CD4-positive, alpha-beta T cell treated with Interleukin-4 for 4 hours (primary cell): ENCODE data around the gene STRC.
"Not testable (repeated sequence)": the region's sequence is repeated elsewhere in the genome, so short reads cannot be mapped to it uniquely, and the experiment has no call there.

Experiments
- DNase-seq: peaks from one replicate; pipeline ENCODE4 v3.0.0-alpha.2; 2020

Gene STRC

GRCh38 chr15:43618700-43619099 lies at the start of gene STRC:
Gene STRC (minus strand): TSS chr15:43618800. CDS start chr15:43618722, 78 bp downstream.
- DNase-seq, result not testable (repeated sequence)

- not testable (repeated sequence) for DNase-seq
These were observed 47.6 kb upstream of the STRC start for GRCh38 chr15:43666177-43666576.

- not testable (repeated sequence) for DNase-seq
These were observed 44.7 kb upstream of the STRC start for GRCh38 chr15:43663333-43663732.

- DNase-seq, result not testable (repeated sequence)
These were observed 43.7 kb upstream of the STRC start for GRCh38 chr15:43662293-43662692.

- not testable (repeated sequence) for DNase-seq
These were observed 41.1 kb upstream of the STRC start for GRCh38 chr15:43659727-43660126.

- DNase-seq, result not testable (repeated sequence)
These were observed 30.9 kb upstream of the STRC start for GRCh38 chr15:43649430-43649926.

GRCh38 chr15:43648649-43649429 lies 30.2 kb upstream of the STRC start, which contains the start of gene CATSPER2:
Gene CATSPER2 (minus strand): TSS chr15:43648844. CDS start chr15:43648061, 783 bp downstream.
- DNase-seq, result no peak

GRCh38 chr15:43638464-43639204 lies 20.0 kb upstream of the STRC start:
- not testable (repeated sequence) for DNase-seq

- not testable (repeated sequence) for DNase-seq
These were observed 8.3 kb upstream of the STRC start for GRCh38 chr15:43626937-43627336.

GRCh38 chr15:43625106-43625505 lies 6.5 kb upstream of the STRC start:
- no peak for DNase-seq

- DNase-seq, result not testable (repeated sequence)
These were observed 3.6 kb upstream of the STRC start for GRCh38 chr15:43622068-43622799.

GRCh38 chr15:43617750-43618149 lies 850 bp downstream of the STRC start:
- DNase-seq, result not testable (repeated sequence)

GRCh38 chr15:43602233-43602632 lies 16.4 kb downstream of the STRC start:
- not testable (repeated sequence) for DNase-seq

- DNase-seq, result not testable (repeated sequence)
These were observed 18.4 kb downstream of the STRC start for GRCh38 chr15:43600200-43600599.

- not testable (repeated sequence) for DNase-seq
These were observed 19.5 kb downstream of the STRC start for GRCh38 chr15:43599131-43599530.

GRCh38 chr15:43593328-43594190 lies 25.0 kb downstream of the STRC start, which contains the start of gene CKMT1B:
Gene CKMT1B (plus strand): TSS chr15:43594027. CDS start chr15:43594219, 192 bp downstream.
- DNase-seq, result not testable (repeated sequence)

GRCh38 chr15:43592841-43593240 lies 25.8 kb downstream of the STRC start:
- not testable (repeated sequence) for DNase-seq

GRCh38 chr15:43589778-43590466 lies 28.7 kb downstream of the STRC start, which contains the start of gene PPIP5K1:
Gene PPIP5K1 (minus strand): TSS chr15:43590208. CDS start chr15:43584504, 5,704 bp downstream.
- DNase-seq, result not testable (repeated sequence)

GRCh38 chr15:43574607-43575006 lies 44.0 kb downstream of the STRC start:
- DNase-seq, result not testable (repeated sequence)

- DNase-seq, result not testable (repeated sequence)
These were observed 52.0 kb downstream of the STRC start for GRCh38 chr15:43566615-43567014.

GRCh38 chr15:43563793-43564192 lies 54.8 kb downstream of the STRC start:
- DNase-seq, result not testable (repeated sequence)
